Panc1 (cell line): ENCODE data around the gene ASPSCR1. TPM values are rescaled to one million over a fixed set of nuclear protein-coding genes. Genes with fewer than 3 reads are reported as not detected.

Source experiments
- ATAC-seq: fragments of 200-7000 bp; cut with Tn5 transposase; 2 replicates; pipeline ENCODE4 v1.9.1; 2020; ENCODE audit warnings: mild to moderate bottlenecking, moderate library complexity
- BruUV-seq: library from RNA; stranded (reverse); fragments of 400-500 nt; replicated peaks from 2 replicates; lab custom pipeline; 2021; lab: Mats Ljungman, UMichigan
- CTCF ChIA-PET: fragments of 300-600 bp; sonication (Branson Sonifier 250); formaldehyde crosslinking; loops from one replicate; lab custom pipeline; 2022; ENCODE audit warnings: antibody characterized with exemption; lab: Charles Lee
- POLR2A ChIA-PET: fragments of 300-600 bp; sonication (Branson Sonifier 250); formaldehyde crosslinking; loops from one replicate; lab custom pipeline; 2022; ENCODE audit warnings: antibody characterized with exemption; lab: Charles Lee
- DNase-seq: peaks from one replicate; pipeline ENCODE4 v3.0.0-alpha.2; 2010; ENCODE audit warnings: low read depth, low spot score
- H3K27ac ChIP-seq: 2 replicates; pipeline ENCODE4 v1.5.1; 2011; ENCODE audit warnings: mild to moderate bottlenecking, low read length, inconsistent platforms
- H3K27me3 ChIP-seq: fragments of 200-500 bp; sonication (Bioruptor generic); 2 replicates; pipeline ENCODE4 v1.6.0; 2014; ENCODE audit warnings: low read length, inconsistent platforms; ENCODE audit not compliant: control insufficient read depth, insufficient read depth
- H3K36me3 ChIP-seq: fragments of 200-500 bp; sonication (Bioruptor generic); 2 replicates; pipeline ENCODE4 v1.5.1; 2014; ENCODE audit warnings: inconsistent platforms, mild to moderate bottlenecking, low read length, moderate library complexity; ENCODE audit not compliant: control insufficient read depth, insufficient read depth
- H3K4me1 ChIP-seq: 2 replicates; pipeline ENCODE4 v1.5.1; 2011; ENCODE audit warnings: inconsistent platforms, mild to moderate bottlenecking, low read length, moderate library complexity; ENCODE audit not compliant: control insufficient read depth, insufficient read depth
- H3K4me3 ChIP-seq, 2 experiments: 2 replicates each; pipeline ENCODE4 v1.5.1; 2011 to 2012; ENCODE audit warnings: low read depth in 2 of 2, low read length in 2 of 2, mild to moderate bottlenecking in 2 of 2, inconsistent platforms in 1 of 2, moderate library complexity in 1 of 2
- H3K9me3 ChIP-seq: fragments of 200-500 bp; sonication (Bioruptor generic); 2 replicates; pipeline ENCODE4 v1.5.1; 2014; ENCODE audit warnings: low read depth, mild to moderate bottlenecking, inconsistent platforms, low read length, moderate library complexity; ENCODE audit not compliant: control insufficient read depth, insufficient read depth
- CTCF ChIP-seq: fragments of 450-650 bp; IDR thresholded peaks from 2 replicates; pipeline ENCODE4 v1.5.1; 2017; ENCODE audit warnings: mild to moderate bottlenecking
- POLR2AphosphoS5 ChIP-seq: IDR thresholded peaks from 2 replicates; pipeline ENCODE4 v1.6.1; 2012; ENCODE audit warnings: mild to moderate bottlenecking, low read depth, low read length, moderate library complexity
- REST ChIP-seq, 2 experiments: IDR thresholded peaks; 2 replicates each; pipeline ENCODE4 v1.6.1; 2011 to 2012; ENCODE audit warnings: low read depth in 2 of 2, control low read depth in 1 of 2, low read length in 1 of 2, mild to moderate bottlenecking in 1 of 2, moderate library complexity in 1 of 2; ENCODE audit not compliant: insufficient read depth in 1 of 2
- SIN3A ChIP-seq: IDR thresholded peaks from 2 replicates; pipeline ENCODE4 v1.6.1; 2012; ENCODE audit warnings: low read depth, mild to moderate bottlenecking, low read length, moderate library complexity, borderline replicate concordance; ENCODE audit not compliant: insufficient read depth
- TCF7L2 ChIP-seq: IDR thresholded peaks from 2 replicates; pipeline ENCODE4 v1.6.1; 2011; ENCODE audit warnings: mild to moderate bottlenecking, low read depth, low read length, inconsistent platforms
- in situ Hi-C: cut with HindIII; loops from 2 replicates; pipeline ENCODE4 v1.10.0; 2016; ENCODE audit warnings: low sequenced_read_pairs, low pct_unique_long_range_greater_than_20kb
- intact Hi-C: fragments of 100-400 bp; cut with micrococcal nuclease; formaldehyde crosslinking; loops from one replicate; pipeline ENCODE4 v1.10.0; 2022; ENCODE audit not compliant: unreplicated experiment
- total RNA-seq: library from RNA; stranded (reverse); gene quantifications from one replicate; pipeline ENCODE4 v1.2.1, GENCODE V29; 2021; ENCODE audit not compliant: unreplicated experiment

The ASPSCR1 gene
- total RNA-seq, 1 experiment from 2014 or later, result 64.7 TPM

- H3K27ac ChIP-seq, result peak within 1 kb of the TSS; percentile 86
- H3K9me3 ChIP-seq, result no peaks in the 10 kb centered on the region
- no peak for TF ChIP-seq REST (IDR thresholded peaks at IDR 0.05; ENCODE audit: insufficient read depth in 1 of 2, low read depth in 2 of 2, low read length in 1 of 2)
- peak; percentile 80; the same call in 1 of the 2 replicates for TF ChIP-seq CTCF
- TF ChIP-seq TCF7L2, result peak; percentile 48; the same call in 1 of the 2 replicates
- peak; percentile 63 for TF ChIP-seq POLR2AphosphoS5
- peak; percentile 75; the same call in 1 of the 2 replicates for TF ChIP-seq SIN3A
- POLR2A ChIA-PET, result interaction anchor here (0.6 kb wide), 1 partner anchor 105 kb away, joined by 3 read pairs; no protein-coding TSS in a partner anchor
- H3K27me3 ChIP-seq, result no peaks in the 10 kb centered on the region
- peaks cover 48% of the 10 kb centered on the region for H3K4me1 ChIP-seq
- no peaks in the 10 kb centered on the region; the same call in 1 of the 2 replicates for H3K36me3 ChIP-seq
- intact Hi-C loops, result no loop called here
- H3K4me3 ChIP-seq, result peak within 1 kb of the TSS; percentile 61 to 82
- peak; percentile 50 for ATAC-seq
- DNase-seq, result no peak
- no TSS peak for BruUV-seq
- in situ Hi-C loops, result no loop called here
- CTCF ChIA-PET, result interaction anchor here (0.6 to 0.7 kb wide), 3 partner anchors 27 to 93 kb away, joined by 6 read pairs; no protein-coding TSS in a partner anchor
These were observed 49.5 kb upstream of the ASPSCR1 start, which contains the start of gene MAFG for GRCh38 chr17:81927653-81928543. TSS of gene MAFG (minus strand) at chr17:81927735. CDS start at chr17:81923185, 4,550 bp downstream.

GRCh38 chr17:81928544-81929252 lies 48.7 kb upstream of the ASPSCR1 start:
- H3K4me1 ChIP-seq, result peaks cover 48% of the 10 kb centered on the region
- H3K9me3 ChIP-seq, result no peaks in the 10 kb centered on the region
- H3K27me3 ChIP-seq, result no peaks in the 10 kb centered on the region
- peak overlapping the region; percentile 85 for H3K27ac ChIP-seq
- ChIA-PET CTCF (interaction anchor here (0.6 kb wide), 1 partner anchor 36 kb away, joined by 3 read pairs; no protein-coding TSS in a partner anchor), POLR2A (no interaction called here)
- TF ChIP-seq CTCF (no peak), POLR2AphosphoS5 (no peak), TCF7L2 (no peak), SIN3A (no peak; the same call in 1 of the 2 replicates), REST (IDR thresholded peaks at IDR 0.05; ENCODE audit: insufficient read depth in 1 of 2, low read depth in 2 of 2, low read length in 1 of 2) (no peak; a peak in 1 of 4 replicates)
- intact Hi-C loops, result no loop called here
- H3K36me3 ChIP-seq, result no peaks in the 10 kb centered on the region; the same call in 1 of the 2 replicates
- H3K4me3 ChIP-seq, result peak overlapping the region; percentile 61 to 79
- in situ Hi-C loops, result no loop called here
- no peak for DNase-seq
- no TSS peak for BruUV-seq
- ATAC-seq, result peak; percentile 15
